GM21515 (cell line): ENCODE measurements around the gene CEP135.
"Not testable (repeated sequence)": the region's sequence is repeated elsewhere in the genome, so short reads cannot be mapped to it uniquely, and the experiment has no call there.

Source experiments
- ATAC-seq: cut with Tn5 transposase; IDR thresholded peaks from one replicate; pipeline ENCODE4 v1.9.1; 2021; ENCODE audit not compliant: unreplicated experiment

The CEP135 gene

DNA sequence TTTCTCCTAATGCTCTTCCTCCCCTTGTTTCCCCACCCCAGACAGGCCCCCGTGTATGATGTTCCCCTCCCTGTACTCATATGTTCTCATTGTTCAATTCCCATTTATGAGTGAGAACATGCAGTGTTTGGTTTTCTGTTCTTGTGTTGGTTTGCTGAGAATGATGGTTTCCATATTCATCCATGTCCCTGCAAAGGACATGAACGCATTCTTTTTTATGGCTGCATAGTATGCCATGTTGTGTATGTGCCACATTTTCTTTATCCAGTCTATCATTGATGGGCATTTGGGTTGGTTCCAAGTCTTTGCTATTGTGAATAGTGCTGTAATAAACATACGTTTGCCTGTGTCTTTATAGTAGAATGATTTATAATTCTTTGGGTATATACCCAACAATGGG, 124.0 kb downstream of the CEP135 start:
- not testable (repeated sequence) for ATAC-seq

DNA sequence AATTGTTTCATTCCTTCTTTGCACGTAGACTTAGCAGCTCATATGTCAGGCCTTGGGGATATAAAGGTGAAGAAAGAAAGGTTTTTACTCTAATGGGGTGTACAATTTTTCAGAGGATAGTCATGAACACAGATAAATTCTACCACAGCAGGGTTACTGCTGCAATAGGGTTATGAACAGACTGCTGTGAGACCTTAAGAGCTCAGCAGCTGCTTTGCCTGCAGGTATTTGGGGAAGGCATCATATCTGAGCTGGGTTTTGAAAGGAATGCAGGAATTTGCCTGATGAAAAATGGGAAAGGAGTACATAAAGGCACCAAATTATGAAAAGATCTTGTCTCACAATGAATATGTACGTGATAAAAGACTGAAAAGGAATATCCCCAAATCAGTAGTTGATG, 128.9 kb downstream of the CEP135 start:
- no peak for ATAC-seq

- ATAC-seq = no peak
These were observed 130.1 kb downstream of the CEP135 start for GRCh38 chr4:56078866-56079265.

- no peak for ATAC-seq
These were observed 131.6 kb downstream of the CEP135 start for GRCh38 chr4:56080384-56080783.

DNA sequence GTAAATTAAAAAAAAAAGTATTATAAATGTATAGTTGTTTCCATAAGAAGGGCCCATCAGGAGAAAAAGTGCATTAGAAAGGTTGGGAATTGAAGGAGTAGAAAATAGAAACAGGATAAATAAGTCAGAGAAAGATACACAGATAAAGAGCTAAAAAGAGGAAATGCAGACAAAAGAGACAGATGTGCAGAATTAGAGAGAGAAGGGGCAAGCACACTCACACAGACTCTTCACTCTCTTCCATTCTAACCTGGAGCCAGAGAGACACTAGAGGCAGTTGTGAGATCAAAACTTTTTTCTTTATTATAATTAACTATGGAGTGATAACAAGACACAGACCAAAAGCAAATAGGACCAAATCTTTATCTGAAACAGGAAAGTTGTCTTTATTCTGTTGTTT, 134.1 kb downstream of the CEP135 start:
- ATAC-seq = no peak
